A673 (cell line): ENCODE results near the gene RMI2.

Experiments used
- EZH2 ChIP-seq: fragments of 200-600 bp; sonication (generic); IDR thresholded peaks from 2 replicates; pipeline ENCODE4 v1.6.1; 2017; ENCODE audit warnings: borderline replicate concordance, low read depth, mild to moderate bottlenecking, mixed read lengths, antibody characterized with exemption, low read length; ENCODE audit not compliant: poor library complexity, severe bottlenecking
- TF ChIP-seq, protein P1 (sequence below): fragments of 300-800, 200-600 bp; sonication (generic); conservative IDR thresholded peaks from 2 replicates; pipeline ENCODE4 v1.5.1; 2017; ENCODE audit warnings: low read depth, mild to moderate bottlenecking, antibody characterized with exemption, low read length, moderate library complexity, mixed read lengths

DNA sequence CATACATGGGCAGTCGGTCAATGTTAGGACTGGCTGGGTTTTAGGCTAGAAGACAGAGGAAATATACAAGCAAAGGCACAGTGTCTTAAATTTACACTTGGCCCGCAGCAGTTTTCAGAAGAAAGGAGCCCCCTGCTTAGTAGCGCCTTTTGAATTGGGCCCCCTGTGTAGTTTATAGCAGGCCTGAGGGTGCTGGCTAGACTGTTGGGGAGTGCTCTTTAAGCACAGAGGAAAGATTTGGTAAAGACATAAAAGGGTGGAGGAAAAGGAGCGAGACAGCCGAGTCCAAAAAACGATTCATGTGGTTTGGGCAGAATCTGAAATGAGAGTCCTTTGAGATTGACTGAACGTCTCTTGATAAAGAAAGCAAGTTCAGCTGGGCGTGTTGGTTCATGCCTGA is 10.6 kb downstream of the RMI2 start:
- TF ChIP-seq, protein P1, sequence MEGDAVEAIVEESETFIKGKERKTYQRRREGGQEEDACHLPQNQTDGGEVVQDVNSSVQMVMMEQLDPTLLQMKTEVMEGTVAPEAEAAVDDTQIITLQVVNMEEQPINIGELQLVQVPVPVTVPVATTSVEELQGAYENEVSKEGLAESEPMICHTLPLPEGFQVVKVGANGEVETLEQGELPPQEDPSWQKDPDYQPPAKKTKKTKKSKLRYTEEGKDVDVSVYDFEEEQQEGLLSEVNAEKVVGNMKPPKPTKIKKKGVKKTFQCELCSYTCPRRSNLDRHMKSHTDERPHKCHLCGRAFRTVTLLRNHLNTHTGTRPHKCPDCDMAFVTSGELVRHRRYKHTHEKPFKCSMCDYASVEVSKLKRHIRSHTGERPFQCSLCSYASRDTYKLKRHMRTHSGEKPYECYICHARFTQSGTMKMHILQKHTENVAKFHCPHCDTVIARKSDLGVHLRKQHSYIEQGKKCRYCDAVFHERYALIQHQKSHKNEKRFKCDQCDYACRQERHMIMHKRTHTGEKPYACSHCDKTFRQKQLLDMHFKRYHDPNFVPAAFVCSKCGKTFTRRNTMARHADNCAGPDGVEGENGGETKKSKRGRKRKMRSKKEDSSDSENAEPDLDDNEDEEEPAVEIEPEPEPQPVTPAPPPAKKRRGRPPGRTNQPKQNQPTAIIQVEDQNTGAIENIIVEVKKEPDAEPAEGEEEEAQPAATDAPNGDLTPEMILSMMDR: no peak
- TF ChIP-seq EZH2: no peak
